OCI-LY1 (cell line): ENCODE measurements around the gene ABLIM2.

ENCODE experiments used
- H2AFZ ChIP-seq: fragments of 200-600 bp; sonication (generic), shearing (Covaris generic); 2 replicates; pipeline ENCODE4 v1.6.0; 2014; ENCODE audit warnings: antibody characterized with exemption, mild to moderate bottlenecking, low read length
- H3F3A ChIP-seq: fragments of 200-600 bp; sonication (generic), shearing (Covaris generic); 2 replicates; pipeline ENCODE4 v1.6.0; 2014; ENCODE audit warnings: mild to moderate bottlenecking, antibody characterized with exemption, low read length, moderate library complexity; ENCODE audit not compliant: insufficient read depth
- H3K27ac ChIP-seq: fragments of 200-600 bp; sonication (generic); 2 replicates; pipeline ENCODE4 v1.5.1; 2014; ENCODE audit warnings: low read length, mixed run types, mild to moderate bottlenecking, low read depth; ENCODE audit not compliant: poor library complexity, severe bottlenecking
- H3K27me3 ChIP-seq: fragments of 200-600 bp; sonication (generic); 2 replicates; pipeline ENCODE4 v1.6.0; 2014; ENCODE audit warnings: antibody characterized with exemption, mild to moderate bottlenecking, low read length, moderate library complexity; ENCODE audit not compliant: insufficient read depth
- H3K36me3 ChIP-seq: fragments of 200-600 bp; sonication (generic); 2 replicates; pipeline ENCODE4 v1.6.1; 2014; ENCODE audit warnings: mild to moderate bottlenecking, antibody characterized with exemption, low read length, moderate library complexity, mixed read lengths; ENCODE audit not compliant: insufficient read depth
- H3K4me1 ChIP-seq: fragments of 200-600 bp; sonication (generic); 2 replicates; pipeline ENCODE4 v1.5.1; 2014; ENCODE audit warnings: mild to moderate bottlenecking, low read length, moderate library complexity; ENCODE audit not compliant: insufficient read depth, severe bottlenecking
- H3K4me2 ChIP-seq: fragments of 200-600 bp; sonication (generic), shearing (Covaris generic); 2 replicates; pipeline ENCODE4 v1.6.1; 2014; ENCODE audit warnings: low read length
- H3K4me3 ChIP-seq: fragments of 200-600 bp; sonication (generic); 2 replicates; pipeline ENCODE4 v1.5.1; 2014; ENCODE audit warnings: low read length, low read depth, mild to moderate bottlenecking, mixed read lengths; ENCODE audit not compliant: poor library complexity, severe bottlenecking
- H3K79me2 ChIP-seq: fragments of 200-600 bp; shearing (Covaris generic); 2 replicates; pipeline ENCODE4 v1.6.1; 2016; ENCODE audit warnings: mixed run types, low read length, mixed read lengths; ENCODE audit not compliant: insufficient read depth
- H3K9ac ChIP-seq: fragments of 200-600 bp; sonication (generic), shearing (Covaris generic); 2 replicates; pipeline ENCODE4 v1.6.1; 2014; ENCODE audit warnings: mild to moderate bottlenecking, low read length, mixed read lengths
- H3K9me2 ChIP-seq: fragments of 200-600 bp; sonication (generic), shearing (Covaris generic); 2 replicates; pipeline ENCODE4 v1.6.1; 2014; ENCODE audit warnings: low read depth, mild to moderate bottlenecking, low read length, mixed read lengths
- H3K9me3 ChIP-seq: fragments of 200-600 bp; shearing (Covaris generic); 2 replicates; pipeline ENCODE4 v1.6.1; 2014; ENCODE audit warnings: low read length, mixed read lengths
- H4K20me1 ChIP-seq: fragments of 200-600 bp; sonication (generic), shearing (Covaris generic); 2 replicates; pipeline ENCODE4 v1.6.0; 2016; ENCODE audit warnings: mild to moderate bottlenecking, low read length; ENCODE audit not compliant: insufficient read depth
- CTCF ChIP-seq: fragments of 200-600 bp; sonication (generic), shearing (Covaris generic); IDR thresholded peaks from 2 replicates; pipeline ENCODE4 v1.5.1; 2017; ENCODE audit warnings: mild to moderate bottlenecking, antibody characterized with exemption, low read length, moderate library complexity, mixed read lengths
- EZH2 ChIP-seq: fragments of 200-600 bp; sonication (generic), shearing (Covaris generic); IDR thresholded peaks from 2 replicates; pipeline ENCODE4 v1.8.0; 2017; ENCODE audit warnings: borderline replicate concordance, mixed run types, mild to moderate bottlenecking, antibody characterized with exemption, low read length, moderate library complexity, mixed read lengths

The ABLIM2 gene

GRCh38 chr4:8005033-8005808, 153.4 kb downstream of the ABLIM2 start:
- no peaks in the 10 kb centered on the region for H3K4me1 ChIP-seq
- H3K79me2 ChIP-seq, result no peaks in the 10 kb centered on the region
- no peaks in the 10 kb centered on the region for H4K20me1 ChIP-seq
- no peak overlapping the region for H3K4me3 ChIP-seq
- H3K9ac ChIP-seq, result no peak overlapping the region
- H3K9me3 ChIP-seq, result no peaks in the 10 kb centered on the region
- H2AFZ ChIP-seq, result no peak overlapping the region
- no peaks in the 10 kb centered on the region for H3K9me2 ChIP-seq
- H3F3A ChIP-seq, result no peaks in the 10 kb centered on the region
- no peaks in the 10 kb centered on the region; the same call in 1 of the 2 replicates for H3K36me3 ChIP-seq
- TF ChIP-seq CTCF, result no peak
- no peak for TF ChIP-seq EZH2
- H3K27me3 ChIP-seq, result no peaks in the 10 kb centered on the region
- no peak overlapping the region for H3K4me2 ChIP-seq
- H3K27ac ChIP-seq, result no peak overlapping the region

GRCh38 chr4:8004066-8004465, 154.5 kb downstream of the ABLIM2 start:
- no peak overlapping the region for H3K9ac ChIP-seq
- no peak overlapping the region for H2AFZ ChIP-seq
- H3K4me1 ChIP-seq, result no peaks in the 10 kb centered on the region
- no peak overlapping the region for H3K27ac ChIP-seq
- no peak overlapping the region for H3K4me3 ChIP-seq
- H3K27me3 ChIP-seq, result no peaks in the 10 kb centered on the region
- H3K4me2 ChIP-seq, result no peak overlapping the region
- H3K9me2 ChIP-seq, result no peaks in the 10 kb centered on the region
- no peaks in the 10 kb centered on the region for H3K9me3 ChIP-seq
- H3F3A ChIP-seq, result no peaks in the 10 kb centered on the region
- H4K20me1 ChIP-seq, result no peaks in the 10 kb centered on the region
- TF ChIP-seq EZH2 (no peak), CTCF (no peak)
- H3K79me2 ChIP-seq, result no peaks in the 10 kb centered on the region
- no peaks in the 10 kb centered on the region; the same call in 1 of the 2 replicates for H3K36me3 ChIP-seq

- Histone ChIP-seq H3K9ac (no peak overlapping the region), H3K9me2 (no peaks in the 10 kb centered on the region), H3K4me2 (no peak overlapping the region), H3K36me3 (no peaks in the 10 kb centered on the region; the same call in 1 of the 2 replicates), H3K4me3 (no peak overlapping the region), H2AFZ (no peak overlapping the region), H3K79me2 (no peaks in the 10 kb centered on the region), H3F3A (no peaks in the 10 kb centered on the region), H3K27me3 (no peaks in the 10 kb centered on the region), H4K20me1 (no peaks in the 10 kb centered on the region), H3K9me3 (no peaks in the 10 kb centered on the region), H3K4me1 (no peaks in the 10 kb centered on the region), H3K27ac (no peak overlapping the region)
- TF ChIP-seq CTCF (no peak), EZH2 (no peak)
Observed at GRCh38 chr4:8002525-8003309, 155.9 kb downstream of the ABLIM2 start.
